NCI-H510A treated with DMSO at 0.1 percent for 48 hours (cell line): ENCODE measurements around the gene OR2S2.
"Not testable (repeated sequence)": the region's sequence is repeated elsewhere in the genome, so short reads cannot be mapped to it uniquely, and the experiment has no call there.

Experiments used
- DNase-seq: peaks from one replicate; lab custom pipeline; 2025; lab: John Stamatoyannopoulos, UW

The OR2S2 gene

GRCh38 chr9:35958104-35958837 is at the start of gene OR2S2:
TSS of gene OR2S2 (minus strand) at chr9:35958154. CDS start at chr9:35958098, 56 bp downstream.
- DNase-seq = no peak

GRCh38 chr9:36007316-36007708 is 49.4 kb upstream of the OR2S2 start:
- DNase-seq = no peak

GRCh38 chr9:36006549-36007315 is 48.8 kb upstream of the OR2S2 start:
- DNase-seq = no peak

GRCh38 chr9:36005891-36006290 is 47.9 kb upstream of the OR2S2 start:
- DNase-seq = no peak

- DNase-seq = no peak
Observed at GRCh38 chr9:35998333-35998732, 40.4 kb upstream of the OR2S2 start.

- not testable (repeated sequence) for DNase-seq
Observed at GRCh38 chr9:35997016-35997415, 39.1 kb upstream of the OR2S2 start.

- no peak for DNase-seq
Observed at GRCh38 chr9:35996358-35996970, 38.5 kb upstream of the OR2S2 start.

DNA sequence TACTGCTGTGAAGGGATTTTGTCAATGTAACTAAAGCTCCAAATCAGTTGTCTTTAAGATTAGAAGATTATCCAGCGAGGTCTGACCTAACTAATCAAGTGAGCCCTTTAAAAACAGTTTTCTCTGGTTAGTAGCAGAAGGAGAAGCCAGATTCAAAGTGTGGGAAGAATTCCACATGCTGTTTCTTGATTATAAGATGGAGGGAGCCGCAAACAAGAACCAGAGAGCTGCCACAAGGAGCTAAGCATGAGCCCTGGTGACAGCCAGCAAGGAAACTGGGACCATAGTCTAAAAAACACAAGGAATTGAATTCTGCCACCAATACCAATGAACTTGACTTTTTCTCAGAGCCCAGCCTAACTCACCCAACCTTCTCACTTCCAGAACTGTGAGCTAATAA is 37.0 kb upstream of the OR2S2 start:
- DNase-seq = no peak

DNA sequence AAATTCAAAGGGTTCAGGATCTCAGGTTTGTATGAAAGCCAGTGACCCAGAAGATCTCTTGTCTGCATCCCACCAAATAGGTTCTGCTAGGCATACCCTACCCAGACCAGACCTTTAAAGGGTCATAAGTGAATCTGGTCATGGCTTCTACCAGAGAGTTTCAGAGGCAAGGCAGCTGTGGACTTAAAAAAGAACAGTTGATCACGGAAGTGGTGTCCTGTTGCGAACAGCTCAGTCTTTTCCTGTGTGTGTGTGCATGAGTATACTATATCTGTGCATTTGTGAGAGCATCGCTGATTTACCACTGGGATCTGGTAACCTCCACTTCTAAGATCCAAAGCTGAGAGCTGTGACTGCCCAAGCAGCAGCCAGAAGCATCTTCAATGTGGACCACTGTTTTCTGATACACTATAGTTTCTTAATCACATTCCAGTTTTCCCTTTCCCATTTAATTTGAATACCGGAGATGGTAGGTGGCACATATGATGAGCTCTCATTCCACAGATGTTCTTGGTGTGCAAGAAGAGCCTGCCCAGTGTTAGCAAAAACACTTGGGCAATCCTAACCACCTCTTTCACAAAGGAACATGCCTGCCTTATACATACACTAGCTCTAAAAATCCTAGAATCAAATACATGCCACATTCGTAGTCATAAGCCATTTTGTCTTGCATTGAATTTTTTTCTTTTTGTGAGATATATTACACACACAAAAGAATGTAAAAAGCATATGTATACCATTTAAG is 36.2 kb upstream of the OR2S2 start:
- DNase-seq = no peak

DNA sequence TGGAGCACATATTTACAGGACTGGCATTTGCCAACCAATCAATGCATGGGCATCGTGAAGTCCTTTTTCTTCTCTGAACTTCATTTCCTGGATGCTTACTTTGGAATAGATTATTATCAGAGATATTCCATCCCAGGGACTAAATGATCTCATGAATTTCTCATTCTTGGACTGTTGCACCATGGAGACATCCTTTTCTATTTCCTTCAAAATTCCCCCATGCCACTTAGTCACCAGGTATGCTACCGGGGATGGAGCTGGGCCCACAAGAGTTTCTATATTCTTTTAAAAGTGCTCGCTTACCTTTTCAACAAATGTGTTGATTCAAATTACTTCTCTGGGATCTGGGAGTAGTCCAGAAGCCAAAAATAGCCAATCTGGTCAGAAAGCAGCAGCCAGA is 35.2 kb upstream of the OR2S2 start:
- DNase-seq = not testable (repeated sequence)

DNA sequence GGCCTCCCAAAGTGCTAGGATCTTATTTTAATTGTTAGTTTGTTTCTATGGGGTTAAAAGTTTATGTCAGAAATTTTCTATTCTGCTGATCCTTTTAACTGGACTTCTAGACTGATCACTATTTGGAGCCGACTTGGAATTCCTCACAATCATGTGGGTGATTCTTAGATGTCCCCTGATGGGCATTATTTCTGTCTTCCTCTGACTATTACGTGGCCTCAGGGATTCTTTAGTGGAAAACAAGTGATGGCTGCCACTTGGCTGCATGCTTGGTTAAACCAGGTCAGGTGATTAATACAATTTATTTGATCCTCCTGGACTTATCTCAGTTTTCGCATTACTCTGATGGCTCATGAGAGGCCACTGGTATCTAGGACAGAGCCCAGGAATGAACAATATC is 32.2 kb upstream of the OR2S2 start:
- DNase-seq = no peak

GRCh38 chr9:35984021-35984420 is 26.1 kb upstream of the OR2S2 start:
- no peak for DNase-seq

DNA sequence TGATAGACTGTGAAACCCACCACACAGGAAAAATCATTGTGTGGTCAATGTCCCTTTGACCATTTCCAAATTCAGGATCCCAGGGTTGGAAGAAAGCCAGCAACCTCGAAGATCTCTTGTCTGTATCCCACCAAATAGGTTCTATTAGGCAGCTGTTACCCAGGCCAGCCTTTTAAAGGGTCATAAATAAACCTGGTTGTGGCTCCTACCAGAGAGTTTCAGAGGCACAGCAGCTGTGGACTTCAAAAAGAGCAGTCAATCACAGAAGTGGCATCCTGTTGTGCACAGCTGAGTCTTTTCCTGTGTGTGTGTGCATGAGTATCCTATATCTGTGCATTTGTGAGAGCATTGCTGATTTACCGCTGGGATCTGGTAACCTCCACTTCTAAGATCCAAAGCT is 23.7 kb upstream of the OR2S2 start:
- DNase-seq = no peak

- DNase-seq = no peak
Observed at GRCh38 chr9:35980289-35981011, 22.5 kb upstream of the OR2S2 start.

DNA sequence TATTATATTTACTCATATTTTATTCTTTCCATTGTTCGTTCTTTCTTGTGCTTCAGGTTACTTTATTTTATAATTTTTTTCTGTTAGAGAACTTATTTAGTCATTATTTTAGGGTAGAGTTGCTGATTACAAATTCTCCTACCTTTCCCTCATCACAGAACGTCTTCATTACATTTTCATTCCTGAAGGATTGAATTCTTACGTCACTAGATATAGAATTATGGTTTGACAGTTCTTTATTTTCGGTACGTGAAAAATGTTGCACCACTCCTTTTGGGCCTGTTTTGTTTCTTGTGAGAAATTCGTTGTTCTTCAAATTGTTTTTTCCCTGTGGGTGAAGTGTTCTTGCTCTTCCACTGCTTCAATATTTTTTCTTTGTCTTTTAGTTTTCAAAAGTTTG is 20.8 kb upstream of the OR2S2 start:
- DNase-seq = no peak

DNA sequence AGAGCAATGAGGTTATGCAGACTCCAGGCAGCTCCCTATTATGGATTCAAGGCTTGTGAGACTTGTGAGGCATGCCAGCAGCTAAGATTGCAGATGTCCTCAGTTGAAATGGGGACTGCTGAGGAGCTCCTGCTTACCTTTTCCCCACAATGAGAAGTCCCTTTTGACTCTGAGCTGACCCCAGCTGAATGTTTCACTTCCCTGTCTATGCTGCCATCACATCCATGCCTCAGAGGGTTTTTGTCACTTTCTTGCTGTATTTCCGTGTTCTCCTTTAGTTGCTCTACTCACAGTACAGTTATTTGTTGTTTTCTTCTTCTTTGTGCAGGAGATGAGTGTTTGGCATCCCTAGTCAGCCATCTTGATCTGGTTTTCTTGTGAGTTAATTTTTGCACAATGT is 18.8 kb upstream of the OR2S2 start:
- DNase-seq = no peak

GRCh38 chr9:35974800-35975199 is 16.8 kb upstream of the OR2S2 start:
- DNase-seq = no peak

GRCh38 chr9:35972093-35972492 is 14.1 kb upstream of the OR2S2 start:
- no peak for DNase-seq

GRCh38 chr9:35967042-35967441 is 9.1 kb upstream of the OR2S2 start:
- DNase-seq = no peak

DNA sequence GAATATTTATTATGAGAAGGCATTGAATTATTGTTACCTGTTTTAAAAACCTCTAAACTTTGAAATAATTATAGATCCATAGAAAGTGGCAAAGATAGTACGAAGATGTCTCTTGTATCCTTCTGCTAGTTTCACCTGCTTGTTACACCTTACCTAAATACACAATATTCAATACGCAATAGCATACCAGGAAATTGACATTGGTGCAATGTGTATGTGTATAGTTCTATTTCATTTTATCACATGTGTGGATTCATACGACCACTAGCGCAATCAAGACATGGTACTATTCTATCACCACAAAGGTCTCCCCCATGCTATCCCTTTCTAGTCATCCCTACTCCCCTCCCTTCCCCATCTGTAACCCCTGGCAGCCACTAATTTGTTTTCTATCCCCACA is 8.5 kb upstream of the OR2S2 start:
- DNase-seq = no peak

DNA sequence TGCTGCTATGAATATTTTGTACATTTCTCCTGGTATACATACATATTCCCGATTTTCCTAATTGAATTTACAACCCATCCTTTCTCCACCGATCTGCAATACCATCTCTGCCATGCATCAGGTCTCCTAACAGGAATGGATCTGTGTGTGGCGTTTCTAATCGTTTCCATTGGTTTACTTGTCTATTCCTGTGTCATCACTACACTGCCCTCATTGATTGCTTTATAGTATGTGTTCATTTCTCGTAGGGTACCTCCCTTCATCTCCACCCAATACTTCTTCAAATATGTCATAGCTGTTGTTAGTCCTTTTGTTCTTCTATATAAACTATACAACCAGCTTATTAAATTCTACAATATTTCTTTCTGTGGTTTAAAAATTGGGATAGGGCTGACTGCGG is 7.1 kb upstream of the OR2S2 start:
- no peak for DNase-seq
